NCI-H146 (cell line): ENCODE data around the gene SAPCD1.

Source experiments
- DNase-seq: peaks from one replicate; lab custom pipeline; 2025; lab: John Stamatoyannopoulos, UW

The SAPCD1 gene

GRCh38 chr6:31762356-31762755 is at the start of gene SAPCD1:
SAPCD1 (plus strand) TSS chr6:31762656; CDS start chr6:31763055, 399 bp downstream.
- no peak for DNase-seq

GRCh38 chr6:31713465-31713864 is 49.0 kb upstream of the SAPCD1 start:
- DNase-seq, result no peak

DNA sequence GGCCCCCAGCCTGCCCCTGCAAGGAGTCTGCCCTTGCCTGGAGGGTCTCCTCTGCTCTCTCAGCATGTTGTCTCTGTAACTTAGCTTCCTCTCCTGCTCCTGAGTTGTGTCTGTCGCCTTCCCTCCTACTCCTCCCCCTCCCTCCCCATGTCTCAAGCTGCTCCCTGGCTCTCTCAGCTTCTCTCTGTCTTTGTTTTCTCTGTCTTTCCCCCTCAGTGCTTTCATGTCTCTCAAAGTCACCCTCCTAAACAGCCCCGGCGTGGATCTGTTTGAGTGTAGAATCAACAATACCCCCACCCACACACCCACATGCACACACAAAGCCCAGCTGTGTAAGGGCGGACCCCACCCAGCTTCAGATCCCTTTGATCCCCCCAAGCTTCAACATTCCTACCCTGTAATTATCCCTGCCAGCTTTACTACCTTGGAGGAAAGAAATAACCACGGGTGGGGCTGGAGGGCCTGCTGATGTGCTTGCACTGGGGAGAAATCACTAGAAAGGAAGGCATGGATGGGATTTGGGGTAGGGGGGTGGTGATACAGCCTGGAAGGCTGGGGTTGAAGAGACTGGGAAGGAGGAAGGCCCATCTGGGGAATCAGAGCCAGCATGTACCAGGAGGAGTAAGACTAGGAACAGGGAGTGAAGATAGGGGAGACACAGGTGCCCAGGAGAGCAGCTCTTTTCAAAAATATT is 48.3 kb upstream of the SAPCD1 start:
- DNase-seq, result peak; percentile 41

GRCh38 chr6:31715022-31715958 is 47.2 kb upstream of the SAPCD1 start, which contains the start of gene LY6G6D:
LY6G6D (plus strand) TSS chr6:31715348; CDS start chr6:31715356, 8 bp downstream.
- no peak for DNase-seq

- no peak for DNase-seq
Observed at GRCh38 chr6:31717499-31718222, 44.8 kb upstream of the SAPCD1 start.

GRCh38 chr6:31718265-31718664 is 44.2 kb upstream of the SAPCD1 start:
- no peak for DNase-seq

DNA sequence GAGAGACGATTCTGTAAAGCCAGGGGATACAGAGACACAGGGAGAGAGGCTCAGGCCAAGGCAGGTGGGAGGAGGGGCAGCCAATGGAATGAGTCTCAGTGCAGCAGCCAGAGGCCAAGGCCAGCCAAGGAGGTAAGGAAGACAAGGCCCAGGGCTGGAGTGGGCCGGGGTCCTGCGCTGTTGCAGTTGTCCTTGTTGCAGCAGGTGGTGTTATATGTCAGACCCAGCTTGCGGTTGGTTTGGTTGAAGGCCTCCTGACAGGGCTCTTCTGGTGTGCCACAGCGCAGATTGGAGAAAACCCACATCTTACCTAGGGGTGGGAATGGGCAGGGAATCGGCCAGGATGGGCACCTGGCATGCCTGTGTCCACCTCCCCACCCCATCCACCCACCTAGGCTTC is 43.5 kb upstream of the SAPCD1 start:
- DNase-seq, result no peak

DNA sequence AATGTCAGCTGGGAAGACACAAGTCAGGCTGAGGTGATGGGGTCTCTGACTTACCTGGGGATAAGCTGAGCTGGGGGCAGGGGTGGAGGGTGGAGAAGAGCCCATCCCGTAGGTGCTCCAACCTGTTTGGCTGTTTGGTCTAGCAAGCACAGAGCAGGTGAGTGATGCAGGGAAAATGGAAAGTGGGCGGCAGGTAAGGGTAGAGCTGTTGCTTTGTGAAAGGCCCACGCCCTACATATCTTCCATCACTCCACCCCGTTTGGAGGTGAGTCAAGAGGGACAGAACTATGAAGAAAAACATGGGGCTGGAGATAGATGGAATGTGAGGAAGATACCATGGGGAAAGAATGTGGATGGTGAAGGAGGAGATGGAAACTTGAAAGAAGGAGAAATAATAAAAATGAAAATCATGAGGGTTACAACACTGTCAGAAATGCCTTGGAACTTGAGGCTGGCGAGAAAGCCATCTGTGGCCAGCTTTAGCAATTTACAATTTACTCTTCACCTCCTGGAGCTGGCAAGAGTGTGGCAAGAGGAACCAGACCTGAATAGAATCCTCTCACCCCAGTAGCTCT is 42.2 kb upstream of the SAPCD1 start:
- no peak for DNase-seq

DNA sequence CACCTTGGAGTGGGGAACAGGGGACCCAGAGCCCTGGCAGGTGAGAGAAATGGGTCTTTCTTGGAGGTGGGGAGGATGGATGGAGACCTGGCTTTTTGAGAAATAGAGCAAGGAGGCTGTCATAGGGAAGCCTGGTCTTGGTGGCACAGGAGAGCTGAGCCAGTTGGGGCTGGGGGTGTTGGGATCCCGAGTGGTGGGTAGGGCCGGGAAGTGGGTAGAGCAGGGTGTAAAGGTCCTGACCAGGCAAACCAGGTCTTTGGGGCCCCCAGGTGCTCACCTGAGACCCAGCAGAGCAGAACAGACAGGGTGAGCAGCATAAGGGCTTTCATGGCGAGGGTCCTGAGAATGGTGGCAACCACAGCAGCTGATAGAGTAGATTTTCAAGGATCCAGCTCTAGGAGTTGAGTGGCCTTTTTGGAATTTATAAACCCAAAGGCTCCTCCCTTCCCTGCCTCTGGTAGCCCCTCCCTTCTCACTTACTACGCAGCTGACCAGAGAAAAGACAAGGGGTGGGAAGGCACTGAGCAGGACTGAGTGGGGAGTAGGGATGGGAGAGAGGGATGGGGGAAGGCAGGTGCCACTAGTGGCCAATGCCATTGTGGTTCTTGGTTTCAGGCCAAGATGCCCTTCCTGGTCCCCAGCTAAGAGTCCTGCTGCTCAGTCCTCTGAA is 41.0 kb upstream of the SAPCD1 start, which contains the start of gene LY6G6C:
Gene LY6G6C (minus strand): TSS at position 396 of the 670 bp plus-strand sequence. CDS start 67 bp downstream, at position 329.
- no peak for DNase-seq

DNA sequence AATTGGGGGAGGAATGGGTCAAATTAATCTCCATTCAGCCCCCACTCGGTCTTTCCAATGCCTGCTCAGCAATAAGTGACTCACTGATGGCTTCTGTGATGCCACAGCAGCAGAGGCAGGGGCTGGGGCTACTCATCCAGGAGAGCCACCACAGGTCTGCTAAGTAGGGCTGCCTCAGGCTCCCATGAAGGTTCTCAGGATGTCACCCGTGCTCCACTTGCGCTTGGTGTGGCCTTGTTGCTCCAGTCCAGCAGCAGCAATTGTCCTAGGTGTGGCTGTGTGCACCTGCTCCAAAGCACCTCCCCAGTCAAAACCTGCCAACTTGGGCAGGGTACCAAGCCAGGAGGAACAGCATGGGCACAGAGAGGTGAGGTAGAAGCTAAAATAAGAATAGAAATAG is 40.3 kb upstream of the SAPCD1 start:
- no peak for DNase-seq

GRCh38 chr6:31723245-31723979 is 39.0 kb upstream of the SAPCD1 start, which contains the start of gene MPIG6B:
MPIG6B (plus strand) TSS chr6:31723373; CDS start chr6:31723384, 11 bp downstream.
- no peak for DNase-seq

- DNase-seq, result no peak
Observed at GRCh38 chr6:31723980-31724691, 38.3 kb upstream of the SAPCD1 start.

DNA sequence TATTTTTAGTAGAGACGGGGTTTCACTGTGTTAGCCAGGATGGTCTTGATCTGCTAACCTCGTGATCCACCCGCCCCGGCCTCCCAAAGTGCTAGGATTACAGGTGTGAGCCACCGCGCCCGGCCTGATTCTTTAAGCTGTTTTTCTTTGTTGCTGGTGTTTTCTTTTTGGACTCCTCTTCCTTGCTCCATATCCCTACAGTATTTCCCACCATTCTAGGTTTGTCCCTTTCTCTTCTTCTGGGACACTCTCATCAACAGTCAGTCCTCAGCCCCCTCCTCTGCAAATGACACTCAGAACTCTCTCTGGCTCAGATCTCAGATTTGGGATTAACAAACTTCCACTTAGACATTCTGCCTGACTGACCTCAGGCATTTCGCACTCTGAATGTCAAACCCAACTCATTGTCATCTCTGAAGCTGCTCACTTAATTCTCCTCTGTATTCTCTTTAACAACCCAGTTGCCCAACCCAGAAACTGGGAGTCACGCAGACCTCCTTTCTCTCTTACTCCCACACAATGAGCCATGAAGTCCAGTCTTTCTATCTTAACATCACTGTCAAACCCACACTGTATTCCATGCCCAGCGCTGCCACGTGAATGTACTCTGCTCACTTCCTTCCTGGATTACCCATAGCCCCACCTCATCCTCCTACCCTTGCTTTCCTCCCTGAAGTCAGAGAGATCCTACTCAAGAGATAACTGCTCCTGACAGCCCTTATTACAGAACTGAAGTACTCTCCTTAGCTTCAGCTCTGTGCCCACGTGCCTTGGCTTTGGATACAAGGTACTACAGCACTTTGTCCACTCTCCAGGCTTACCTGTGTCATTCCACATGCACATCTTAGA is 36.7 kb upstream of the SAPCD1 start:
- DNase-seq, result no peak

GRCh38 chr6:31727034-31727716 is 35.3 kb upstream of the SAPCD1 start:
- no peak for DNase-seq

DNA sequence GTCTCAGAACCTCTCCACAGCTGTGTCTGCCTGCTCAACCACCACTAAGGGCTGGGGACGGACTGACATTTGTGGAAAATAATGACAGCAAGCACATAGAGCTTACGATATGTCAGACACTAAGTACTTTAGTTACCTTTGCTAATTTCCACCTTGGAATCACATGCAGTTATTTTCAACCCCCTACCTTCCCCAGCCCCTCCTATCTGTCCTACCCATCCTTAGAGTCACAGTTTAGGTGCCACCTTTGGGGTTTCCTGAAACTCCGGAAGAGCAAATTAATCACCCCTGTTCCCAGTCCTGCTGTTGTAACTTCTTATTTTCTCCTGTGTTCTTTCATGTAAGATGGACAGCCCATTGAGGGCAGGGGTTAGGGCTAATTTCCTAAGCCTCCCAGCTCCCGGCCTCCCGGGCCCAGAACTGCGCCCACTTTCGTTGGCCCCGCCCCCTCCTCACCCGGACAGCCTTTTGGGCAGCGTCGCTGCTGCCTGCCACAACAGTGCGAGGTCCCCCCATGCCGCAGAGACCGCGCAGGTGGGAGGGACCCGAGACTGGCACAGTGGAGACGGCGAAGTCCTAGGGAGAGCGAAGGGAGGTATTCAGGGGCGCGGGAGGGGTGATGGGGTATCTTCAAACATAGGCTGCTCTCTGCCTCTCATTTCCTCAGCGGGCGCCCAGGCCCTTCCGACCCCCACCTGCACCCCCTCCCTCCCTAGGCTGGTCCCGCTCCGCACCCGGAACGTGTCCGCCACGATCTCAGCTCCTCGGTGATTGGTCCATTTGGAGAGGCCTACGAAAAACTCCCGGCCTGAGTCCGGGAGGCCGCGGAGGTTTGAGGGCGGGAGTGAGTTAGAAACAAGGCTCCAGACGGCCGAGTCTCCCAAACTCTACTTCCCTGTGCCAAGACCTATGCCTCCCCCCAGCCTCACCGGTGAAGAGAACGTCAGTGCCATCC is 34.5 kb upstream of the SAPCD1 start:
- DNase-seq, result no peak

DNA sequence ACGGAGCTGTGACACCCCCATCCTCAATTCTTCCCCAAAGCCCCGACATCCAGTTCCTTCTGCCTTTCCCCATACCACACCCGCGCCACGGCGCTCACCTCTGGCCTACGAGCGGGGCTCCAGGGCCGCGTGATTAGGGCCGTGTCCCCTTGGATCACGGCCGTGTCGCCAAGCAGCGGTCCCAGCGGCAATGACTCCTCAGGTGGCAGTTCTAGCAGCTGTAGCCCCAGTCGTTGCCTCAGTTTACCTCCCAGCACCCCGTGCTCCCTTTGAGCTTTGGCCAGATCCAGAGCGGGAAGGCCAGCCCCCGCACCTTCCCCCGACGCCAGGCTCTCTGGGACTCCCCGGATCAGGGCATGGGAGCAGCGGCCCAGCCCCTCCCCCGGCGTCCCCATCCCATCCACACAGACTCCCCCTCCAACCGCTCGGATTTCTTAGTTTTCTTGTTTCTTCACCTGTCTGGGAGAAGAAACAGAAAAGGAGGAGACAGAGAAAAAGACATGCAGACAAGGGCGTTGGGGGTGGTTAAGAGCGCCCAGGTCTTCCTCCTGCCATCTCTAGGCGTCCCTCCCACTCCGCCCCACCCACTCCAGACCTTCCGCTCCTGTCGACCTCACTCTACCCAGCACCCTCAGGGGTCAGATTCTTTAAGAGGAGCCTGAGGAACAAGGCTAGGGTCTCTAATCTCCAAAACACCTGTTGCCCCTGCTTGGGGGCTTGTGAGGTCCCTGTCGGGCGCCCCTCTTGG is 33.5 kb upstream of the SAPCD1 start, which contains the start of gene DDAH2:
Gene DDAH2 (minus strand): TSS at position 533 of the 748 bp plus-strand sequence. CDS start 138 bp downstream, at position 395.
- DNase-seq, result no peak
